ENCODE data around the gene DHX58. TPM values are rescaled to one million over a fixed set of nuclear protein-coding genes. Genes with fewer than 3 reads are reported as not detected.

DHX58 gene
- polyA plus RNA-seq, 1 of the 3 experiments (the other 2 are of a cell fraction) = 1.2 TPM

DNA sequence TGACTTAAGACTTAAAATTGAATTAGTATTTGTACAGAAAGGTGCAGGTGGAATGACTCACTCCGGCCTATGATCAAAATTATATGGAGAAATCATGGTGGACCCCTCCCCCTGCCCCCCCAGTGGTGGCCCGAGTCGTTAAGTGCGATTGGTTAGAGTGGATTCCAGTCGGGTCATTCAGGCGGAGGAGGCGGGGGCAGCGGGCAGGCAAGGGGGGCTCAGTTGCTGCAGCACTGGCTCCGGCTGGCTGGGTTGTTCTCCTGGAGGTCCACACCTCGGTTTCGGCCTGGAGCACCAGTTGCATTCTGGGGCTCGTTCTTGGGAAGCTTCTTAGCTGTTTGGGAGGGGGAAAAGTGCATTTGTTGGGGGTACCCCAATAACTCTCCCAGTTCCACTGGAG is 13.1 kb upstream of the DHX58 start:
- no peak for DNase-seq
- Histone ChIP-seq H3K27ac (ENCODE audit: low read depth in 2 of 2, low read length in 1 of 2) (no peak overlapping the region), H4K20me1 (ENCODE audit: insufficient read depth) (peaks cover 3% of the 10 kb centered on the region; the same call in 1 of the 2 replicates), H3K36me3 (replicated peaks in 1 of 2; ENCODE audit: control insufficient read depth in 1 of 2, insufficient read depth in 2 of 2, low read length in 1 of 2) (peaks cover 33 to 47% of the 10 kb centered on the region in 2 experiments), H3F3A (replicated peaks; ENCODE audit: insufficient read depth) (peaks cover 3% of the 10 kb centered on the region), H2AFZ (ENCODE audit: low read depth) (no peak overlapping the region), H3K4me1 (ENCODE audit: control insufficient read depth in 1 of 2, insufficient read depth in 2 of 2, low read depth in 1 of 2, low read length in 1 of 2) (peaks cover 0 to 4% of the 10 kb centered on the region in 2 experiments; a peak in 1 of 4 replicates), H3K9me2 (no peaks in the 10 kb centered on the region), H3K9ac (no peak overlapping the region), H3K4me3 (ENCODE audit: low read depth in 2 of 2, low read length in 1 of 2) (no peak overlapping the region), H3K79me2 (ENCODE audit: insufficient read depth) (peaks cover 12% of the 10 kb centered on the region), H3K4me2 (no peak overlapping the region), H3K9me3 (no peaks in the 10 kb centered on the region), H3K27me3 (ENCODE audit: insufficient read depth) (no peaks in the 10 kb centered on the region)
- ChIA-PET CTCF (no interaction called here), POLR2A (no interaction called here)
- 87% methylated on average over 12 of the region's 12 CpGs for WGBS (ENCODE audit: low lambda C conversion rate)
- TF ChIP-seq FOXM1 (IDR thresholded peaks at IDR 0.05; ENCODE audit: low read depth) = no peak
- TF ChIP-seq, protein P1, sequence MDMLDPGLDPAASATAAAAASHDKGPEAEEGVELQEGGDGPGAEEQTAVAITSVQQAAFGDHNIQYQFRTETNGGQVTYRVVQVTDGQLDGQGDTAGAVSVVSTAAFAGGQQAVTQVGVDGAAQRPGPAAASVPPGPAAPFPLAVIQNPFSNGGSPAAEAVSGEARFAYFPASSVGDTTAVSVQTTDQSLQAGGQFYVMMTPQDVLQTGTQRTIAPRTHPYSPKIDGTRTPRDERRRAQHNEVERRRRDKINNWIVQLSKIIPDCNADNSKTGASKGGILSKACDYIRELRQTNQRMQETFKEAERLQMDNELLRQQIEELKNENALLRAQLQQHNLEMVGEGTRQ (IDR thresholded peaks at IDR 0.05; ENCODE audit: borderline replicate concordance, low read depth, low read length) = no peak
- no peak for TF ChIP-seq MXI1 (IDR thresholded peaks at IDR 0.05; ENCODE audit: low read depth, low read length)
- no peak for TF ChIP-seq RCOR1 (IDR thresholded peaks at IDR 0.05; ENCODE audit: low read length)
- TF ChIP-seq, protein P2, sequence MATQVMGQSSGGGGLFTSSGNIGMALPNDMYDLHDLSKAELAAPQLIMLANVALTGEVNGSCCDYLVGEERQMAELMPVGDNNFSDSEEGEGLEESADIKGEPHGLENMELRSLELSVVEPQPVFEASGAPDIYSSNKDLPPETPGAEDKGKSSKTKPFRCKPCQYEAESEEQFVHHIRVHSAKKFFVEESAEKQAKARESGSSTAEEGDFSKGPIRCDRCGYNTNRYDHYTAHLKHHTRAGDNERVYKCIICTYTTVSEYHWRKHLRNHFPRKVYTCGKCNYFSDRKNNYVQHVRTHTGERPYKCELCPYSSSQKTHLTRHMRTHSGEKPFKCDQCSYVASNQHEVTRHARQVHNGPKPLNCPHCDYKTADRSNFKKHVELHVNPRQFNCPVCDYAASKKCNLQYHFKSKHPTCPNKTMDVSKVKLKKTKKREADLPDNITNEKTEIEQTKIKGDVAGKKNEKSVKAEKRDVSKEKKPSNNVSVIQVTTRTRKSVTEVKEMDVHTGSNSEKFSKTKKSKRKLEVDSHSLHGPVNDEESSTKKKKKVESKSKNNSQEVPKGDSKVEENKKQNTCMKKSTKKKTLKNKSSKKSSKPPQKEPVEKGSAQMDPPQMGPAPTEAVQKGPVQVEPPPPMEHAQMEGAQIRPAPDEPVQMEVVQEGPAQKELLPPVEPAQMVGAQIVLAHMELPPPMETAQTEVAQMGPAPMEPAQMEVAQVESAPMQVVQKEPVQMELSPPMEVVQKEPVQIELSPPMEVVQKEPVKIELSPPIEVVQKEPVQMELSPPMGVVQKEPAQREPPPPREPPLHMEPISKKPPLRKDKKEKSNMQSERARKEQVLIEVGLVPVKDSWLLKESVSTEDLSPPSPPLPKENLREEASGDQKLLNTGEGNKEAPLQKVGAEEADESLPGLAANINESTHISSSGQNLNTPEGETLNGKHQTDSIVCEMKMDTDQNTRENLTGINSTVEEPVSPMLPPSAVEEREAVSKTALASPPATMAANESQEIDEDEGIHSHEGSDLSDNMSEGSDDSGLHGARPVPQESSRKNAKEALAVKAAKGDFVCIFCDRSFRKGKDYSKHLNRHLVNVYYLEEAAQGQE (IDR thresholded peaks at IDR 0.05; ENCODE audit: low read depth, low read length) = no peak
- TF ChIP-seq RAD21 (IDR thresholded peaks at IDR 0.05; ENCODE audit: low read length) = no peak
- no peak for TF ChIP-seq JUND (IDR thresholded peaks at IDR 0.05)
- no peak for TF ChIP-seq SMC3 (IDR thresholded peaks at IDR 0.05; ENCODE audit: low read depth, low read length)
- TF ChIP-seq GABPA (IDR thresholded peaks at IDR 0.05; ENCODE audit: low read depth) = no peak
- no peak for TF ChIP-seq NFIC (IDR thresholded peaks at IDR 0.05; ENCODE audit: borderline replicate concordance)
- no peak for TF ChIP-seq CHD2 (IDR thresholded peaks at IDR 0.05; ENCODE audit: low read length, partially characterized antibody)
- TF ChIP-seq GATA2 (CRISPR knock-in tag; IDR thresholded peaks at IDR 0.05) = no peak
- no peak for TF ChIP-seq YY1 (IDR thresholded peaks at IDR 0.05; ENCODE audit: low read depth)
- no peak for TF ChIP-seq FOXJ3 (CRISPR knock-in tag; IDR thresholded peaks at IDR 0.05)
- TF ChIP-seq TEAD4 (IDR thresholded peaks at IDR 0.05; ENCODE audit: borderline replicate concordance, insufficient read depth) = no peak
- no peak for TF ChIP-seq ELF1 (IDR thresholded peaks at IDR 0.05)
- TF ChIP-seq NRF1 (IDR thresholded peaks at IDR 0.05; ENCODE audit: low read depth, low read length) = no peak

Measured in SK-N-SH (cell line).